GM21367 (cell line): ENCODE results near the gene FAXC.

Experiments used
- ATAC-seq: cut with Tn5 transposase; IDR thresholded peaks from one replicate; pipeline ENCODE4 v1.9.1; 2021; ENCODE audit not compliant: unreplicated experiment

Gene FAXC

DNA sequence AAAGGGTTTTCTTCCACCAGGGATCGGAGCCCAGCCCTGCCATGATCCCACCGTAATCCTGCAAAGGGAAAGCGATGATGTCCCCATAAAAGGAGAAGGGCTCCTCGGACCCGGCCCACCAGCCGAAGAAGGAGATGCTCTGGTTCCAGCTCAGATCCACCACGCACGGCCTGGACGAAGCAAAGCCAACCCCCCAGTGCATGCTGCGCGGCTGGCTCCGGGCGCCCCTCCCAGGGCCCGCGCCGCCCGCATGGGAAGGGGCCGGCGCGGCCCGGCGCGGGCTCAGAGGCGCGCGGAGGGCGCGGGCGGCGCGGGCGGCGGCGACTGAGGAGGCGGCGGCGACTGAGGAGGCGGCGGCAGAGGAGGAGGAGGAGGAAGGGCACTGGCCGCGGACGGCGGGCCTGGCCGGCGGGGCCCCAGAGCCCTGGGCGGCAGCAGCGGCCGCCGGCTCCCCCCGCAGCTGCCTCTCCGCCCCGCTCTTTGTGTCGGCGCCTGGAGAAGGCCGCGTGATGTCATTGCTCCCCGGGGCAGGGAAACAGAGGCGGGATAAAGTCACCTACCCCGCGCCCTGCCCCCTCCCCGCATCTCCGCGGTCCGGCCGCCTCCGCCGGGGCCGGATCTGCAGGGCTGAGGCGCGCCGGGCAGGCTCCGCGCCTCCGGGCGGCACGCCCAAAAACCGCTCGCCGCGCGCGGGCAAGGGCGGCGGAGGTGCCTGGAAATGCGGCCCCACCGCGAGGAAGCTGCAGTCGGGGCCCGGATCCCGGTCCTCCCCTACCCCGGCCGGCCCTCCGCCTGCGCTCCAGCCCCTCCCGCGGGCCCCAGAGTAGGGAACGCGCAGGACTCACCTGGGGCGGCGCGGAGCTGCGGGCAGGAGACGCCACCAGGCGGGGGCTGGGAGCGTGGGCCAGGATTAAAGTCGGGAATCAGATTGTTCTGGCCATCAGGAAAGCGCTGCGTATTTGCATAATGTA, at the start of gene FAXC:
TSS of gene FAXC (minus strand) at position 504 of the 971 bp plus-strand sequence. CDS start at position 202, 302 bp downstream.
- peak; percentile 50 for ATAC-seq

DNA sequence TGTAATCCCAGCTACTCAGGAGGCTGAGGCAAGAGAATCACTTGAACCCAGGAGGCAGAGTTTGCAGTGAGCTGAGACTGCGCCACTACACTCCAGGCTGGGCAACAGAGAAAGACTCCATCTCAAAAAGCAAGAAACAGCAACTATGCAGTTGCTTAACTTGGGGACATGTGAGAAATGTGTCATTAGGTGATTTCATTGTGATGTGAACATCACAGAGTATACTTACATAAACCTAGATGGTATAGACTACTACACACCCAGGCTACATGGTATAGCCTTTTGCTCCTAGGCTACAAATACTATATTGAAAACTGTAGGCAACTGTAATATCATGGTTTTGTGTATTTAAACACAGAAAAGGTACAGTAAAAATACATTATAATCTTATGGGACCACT, 47.8 kb upstream of the FAXC start:
- ATAC-seq = no peak

- peak; percentile 73 for ATAC-seq
These were observed 44.4 kb upstream of the FAXC start, which contains the start of gene COQ3 for GRCh38 chr6:99393698-99394531. COQ3 (minus strand) TSS chr6:99394195; CDS start chr6:99394179, 16 bp downstream.

DNA sequence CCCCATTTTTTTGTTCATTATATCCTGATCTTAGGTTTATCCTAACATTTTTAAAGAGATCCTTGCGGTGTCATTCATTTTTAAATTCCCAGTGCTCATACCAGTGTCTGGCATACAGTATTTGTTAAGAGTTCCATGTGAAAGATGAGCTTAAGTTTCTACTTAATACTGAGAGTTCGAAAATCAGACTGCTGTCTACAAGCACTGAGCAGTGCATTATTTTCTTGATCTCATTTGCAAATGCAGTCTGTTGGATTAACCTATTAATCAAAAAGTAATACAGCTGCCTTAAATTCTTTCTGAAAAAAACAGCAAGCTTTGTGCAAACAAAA, 43.9 kb upstream of the FAXC start:
- ATAC-seq = peak; percentile 22

GRCh38 chr6:99390896-99391295, 41.4 kb upstream of the FAXC start:
- ATAC-seq = no peak

GRCh38 chr6:99384507-99384906, 35.0 kb upstream of the FAXC start:
- ATAC-seq = no peak

DNA sequence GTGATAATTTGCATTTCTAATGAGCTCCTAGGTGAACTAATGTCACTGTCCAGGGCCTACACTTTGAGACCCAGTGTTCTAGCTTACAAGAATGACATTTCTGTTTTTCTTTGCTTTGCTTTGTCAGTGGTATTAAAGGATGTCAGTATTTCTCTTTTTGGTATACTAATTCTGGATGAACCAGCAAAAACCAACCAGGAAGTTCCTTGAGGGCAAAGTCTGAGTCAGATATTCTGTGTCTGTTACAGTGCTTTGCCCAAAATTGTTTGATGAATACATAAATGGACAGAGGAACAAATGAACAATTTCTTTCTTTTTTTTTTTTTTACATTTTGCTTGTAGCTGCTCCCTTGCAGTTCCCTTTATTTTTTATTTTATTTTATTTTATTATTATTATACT, 29.2 kb upstream of the FAXC start:
- no peak for ATAC-seq

- ATAC-seq = no peak
These were observed 20.1 kb upstream of the FAXC start for GRCh38 chr6:99369533-99369932.

- no peak for ATAC-seq
These were observed 17.4 kb upstream of the FAXC start for GRCh38 chr6:99366852-99367251.

DNA sequence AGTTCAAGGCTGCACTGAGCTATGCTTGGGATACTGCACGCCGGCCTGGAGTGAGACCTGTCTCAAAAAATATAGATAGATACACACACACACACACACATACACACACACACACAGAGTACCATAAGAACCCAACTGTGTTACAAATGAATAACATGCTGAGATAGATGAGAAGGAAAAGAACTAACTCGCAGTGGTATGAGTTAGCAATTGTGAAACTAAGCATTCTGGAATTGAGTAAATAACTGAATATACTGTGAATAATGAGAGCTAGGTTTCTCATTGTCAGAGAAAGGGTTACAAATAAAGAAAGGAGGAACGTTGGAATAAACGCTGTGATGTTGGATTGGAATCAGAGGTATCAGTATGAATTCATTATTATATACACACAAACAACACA, 14.6 kb upstream of the FAXC start:
- ATAC-seq = peak; percentile 77

- no peak for ATAC-seq
These were observed 13.3 kb upstream of the FAXC start for GRCh38 chr6:99362678-99363268.

GRCh38 chr6:99359800-99360199, 10.3 kb upstream of the FAXC start:
- ATAC-seq = no peak

DNA sequence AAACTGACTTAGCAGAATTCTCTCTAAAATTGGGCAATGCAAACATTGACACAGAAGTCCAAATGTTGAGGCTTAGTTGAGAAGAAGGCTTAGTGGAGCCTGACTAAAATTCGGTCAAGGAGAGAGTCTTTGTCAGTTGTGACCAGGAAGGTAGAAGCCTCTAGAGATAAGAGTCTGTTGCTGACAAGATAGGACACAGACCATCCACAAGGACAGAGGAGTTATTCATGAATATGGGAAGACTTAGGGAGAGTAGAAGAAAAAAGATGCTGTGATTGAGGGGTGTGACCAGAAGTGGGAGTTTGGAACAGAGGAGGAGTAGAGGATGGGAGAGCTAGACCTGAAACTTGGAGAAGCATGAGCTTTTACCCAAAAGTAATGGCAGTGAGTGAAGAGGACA, 7.2 kb upstream of the FAXC start:
- no peak for ATAC-seq

DNA sequence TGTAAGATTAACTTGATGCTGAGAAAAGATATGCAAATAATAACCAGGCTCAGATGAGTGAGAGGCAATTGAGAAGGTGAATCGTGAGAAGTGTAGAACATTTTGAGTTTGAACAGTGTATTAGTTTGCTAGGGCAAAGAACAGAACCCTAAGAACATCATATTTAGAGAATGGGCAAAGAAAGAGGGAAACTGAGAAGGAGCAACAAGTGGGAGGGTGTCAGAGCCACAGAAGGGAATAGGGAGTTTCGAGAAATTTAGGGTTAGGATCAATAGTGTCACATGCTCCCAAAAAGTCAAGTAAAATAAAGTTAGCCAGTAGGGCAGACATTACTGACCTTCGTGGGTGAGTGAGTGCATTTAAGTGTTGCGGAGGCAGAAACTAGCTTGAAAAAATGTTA, 5.5 kb upstream of the FAXC start:
- ATAC-seq = no peak

DNA sequence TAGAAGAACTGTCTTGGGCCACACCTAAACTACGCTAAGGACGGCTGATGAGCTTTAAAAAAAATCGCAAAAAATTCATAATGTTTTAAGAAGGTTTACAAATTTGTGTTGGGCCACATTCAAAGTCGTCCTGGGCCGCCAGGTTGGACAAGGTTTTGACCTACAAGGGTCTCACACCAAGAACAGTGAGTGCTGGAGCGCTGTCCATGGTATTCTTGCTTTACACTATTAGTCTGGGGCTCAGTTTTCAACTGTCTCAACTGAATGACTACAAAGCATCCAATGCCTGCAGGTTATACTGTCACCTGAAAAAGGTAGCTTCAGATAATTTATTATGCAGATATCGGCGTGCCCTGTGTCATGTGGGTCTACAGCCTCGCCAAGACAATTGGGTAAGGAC, 3.7 kb upstream of the FAXC start:
- no peak for ATAC-seq

- no peak for ATAC-seq
These were observed 1.1 kb upstream of the FAXC start for GRCh38 chr6:99350573-99350972.

DNA sequence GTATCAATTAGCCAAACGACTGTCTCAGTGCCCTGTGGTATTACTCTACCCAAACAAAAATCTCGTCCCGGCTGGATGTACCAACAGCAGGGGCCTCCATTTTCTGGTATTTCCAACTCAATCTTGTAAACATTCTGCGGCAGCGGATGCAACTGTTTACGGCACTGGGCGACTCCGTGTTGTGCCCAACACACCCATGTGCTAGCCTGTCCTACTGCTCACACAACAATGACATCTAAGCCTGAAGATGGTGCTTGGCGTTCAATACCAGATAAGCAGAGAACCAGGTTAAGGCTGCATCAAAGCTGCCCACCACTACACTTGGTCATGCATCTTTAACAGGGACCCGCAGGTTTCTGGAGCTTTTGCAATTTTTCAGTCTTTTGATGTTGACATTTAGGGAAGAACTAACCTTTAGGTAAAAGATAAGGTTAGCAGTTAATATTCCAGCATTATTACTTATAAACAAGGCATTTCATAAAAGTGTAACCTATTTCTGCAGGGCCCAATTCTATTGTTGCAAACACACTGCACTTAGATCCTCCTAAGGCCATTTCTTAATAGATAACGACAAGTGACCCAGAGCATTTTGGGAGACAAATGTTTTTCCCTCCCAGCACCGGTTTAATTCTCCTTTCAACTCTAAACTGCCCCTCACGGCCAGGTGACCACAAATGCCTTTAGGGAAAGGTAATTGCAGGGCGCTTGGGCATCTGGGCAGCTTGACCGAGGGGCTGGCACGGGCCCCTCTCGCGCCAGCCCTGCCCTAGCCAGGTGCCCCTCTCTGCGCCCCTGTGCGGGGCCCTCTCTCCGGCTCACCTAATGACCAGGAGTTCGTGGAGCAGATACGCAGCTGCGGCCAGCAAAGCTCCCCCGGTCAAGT, 945 bp downstream of the FAXC start:
- ATAC-seq = no peak

- ATAC-seq = no peak
These were observed 1.7 kb downstream of the FAXC start for GRCh38 chr6:99347804-99348203.

DNA sequence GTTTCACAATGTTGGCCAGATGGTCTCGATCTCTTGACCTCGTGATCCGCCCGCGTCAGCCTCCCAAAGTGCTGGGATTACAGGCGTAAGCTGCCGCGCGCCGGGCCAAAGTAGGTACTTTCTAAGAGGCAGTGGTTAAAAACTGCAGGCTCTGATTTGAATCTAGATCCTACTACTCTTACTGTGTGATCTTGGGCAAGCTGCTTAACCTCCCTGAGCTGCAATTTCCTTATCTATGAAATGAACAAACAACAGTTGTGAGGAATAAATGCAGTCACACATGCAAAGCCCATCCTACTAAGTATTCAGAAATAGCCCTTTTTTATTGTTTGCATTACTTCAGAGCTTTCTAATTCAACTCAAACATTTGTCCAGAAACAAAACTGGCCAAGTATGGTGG, 2.9 kb downstream of the FAXC start:
- ATAC-seq = no peak

DNA sequence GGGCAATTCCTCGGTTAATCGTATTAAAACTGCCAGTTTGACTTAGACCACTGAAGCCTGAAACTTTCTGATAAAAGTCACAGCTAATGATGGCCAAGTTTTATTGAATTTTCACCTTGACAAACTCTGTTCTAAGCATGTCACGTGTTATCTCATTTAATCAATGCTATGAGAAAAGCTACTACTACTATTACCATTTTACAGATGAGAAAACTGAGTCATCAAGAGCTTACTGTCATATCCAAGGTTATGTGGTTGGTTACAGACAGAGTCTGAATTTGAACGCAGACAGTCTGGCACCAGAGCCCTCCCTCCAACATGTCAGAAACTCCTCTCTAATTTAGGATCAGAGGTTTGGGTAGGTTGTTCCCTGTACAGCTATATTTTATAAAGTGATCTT, 4.3 kb downstream of the FAXC start:
- ATAC-seq = no peak

GRCh38 chr6:99344289-99344688, 5.2 kb downstream of the FAXC start:
- no peak for ATAC-seq
